Heart left ventricle (tissue), 16 donors: Measurements from ENCODE around the gene MRPL1. TPM values are rescaled to one million over a fixed set of nuclear protein-coding genes. Genes with fewer than 3 reads are reported as not detected.

Experiments
- ATAC-seq, 4 donors: fragments of 200-7000 bp; cut with Tn5 transposase; one replicate each; pipeline ENCODE4 v1.9.1; 2020 to 2022; ENCODE audit warnings: moderate library complexity in 4 of 4, mild to moderate bottlenecking in 3 of 4, moderate number of reproducible peaks in 1 of 4
- DNase-seq, 5 donors: peaks; one replicate each; pipeline ENCODE4 v3.0.0-alpha.2; 2020
- H3K27ac ChIP-seq, 12 donors: fragments of 200-600 bp; sonication (generic) in 4 of 12; one replicate each; pipeline versions ENCODE4 v1.5.0 to v1.8.0; 2016 to 2022; ENCODE audit warnings: mild to moderate bottlenecking in 2 of 12
- H3K27me3 ChIP-seq, 9 donors: fragments of 200-600 bp; sonication (generic) in 2 of 9; one replicate each; pipeline versions ENCODE4 v1.5.1 to v1.8.0; 2016 to 2022; ENCODE audit warnings: mild to moderate bottlenecking in 3 of 9
- H3K36me3 ChIP-seq, 9 donors: fragments of 200-600 bp; sonication (generic) in 2 of 9; one replicate each; pipeline versions ENCODE4 v1.5.0 to v1.8.0; 2018 to 2022; ENCODE audit warnings: mild to moderate bottlenecking in 2 of 9
- H3K4me1 ChIP-seq, 12 donors: fragments of 200-600 bp; sonication (generic) in 4 of 12; one replicate each; pipeline versions ENCODE4 v1.5.0 to v1.8.0; 2016 to 2022; ENCODE audit warnings: mild to moderate bottlenecking in 3 of 12
- H3K4me3 ChIP-seq, 12 donors: fragments of 200-600 bp; sonication (generic) in 4 of 12; one replicate each; pipeline versions ENCODE4 v1.5.0 to v1.8.0; 2017 to 2022; ENCODE audit warnings: mild to moderate bottlenecking in 9 of 12, moderate library complexity in 4 of 12
- H3K9me3 ChIP-seq, 12 donors: fragments of 200-600 bp; sonication (generic) in 4 of 12; one replicate each; pipeline versions ENCODE4 v1.5.0 to v1.8.0; 2016 to 2022; ENCODE audit warnings: mild to moderate bottlenecking in 1 of 12
- CTCF ChIP-seq, 12 donors: fragments of 200-600 bp; sonication (generic) in 4 of 12; IDR thresholded peaks; one replicate each; pipeline versions ENCODE4 v1.5.0 to v1.8.0; 2018 to 2022; ENCODE audit warnings: antibody characterized with exemption in 12 of 12, mild to moderate bottlenecking in 5 of 12
- POLR2A ChIP-seq, 2 donors: fragments of 450-650 bp; IDR thresholded peaks; one replicate each; pipeline ENCODE4 v1.6.1; 2017; ENCODE audit warnings: antibody characterized with exemption in 2 of 2, mild to moderate bottlenecking in 2 of 2, moderate library complexity in 2 of 2
- WGBS, 4 donors: extraction: QIAGEN DNeasy Blood & Tissue Kit in 2 of 4; methylation state at CpG; one replicate each; pipeline versions ENCODE4 v1.1.5 to v1.1.7; 2013 to 2018; 5-methylcytosine and 5-hydroxymethylcytosine counted together
- intact Hi-C, 10 donors: fragments of 100-400 bp; cut with DNase I; formaldehyde crosslinking; loops; one replicate each; pipeline versions ENCODE4 v1.11.1 to v1.14.2; 2022
- polyA plus RNA-seq, 2 donors: library from polyadenylated mRNA; stranded (reverse); fragments of 200-250 nt; gene quantifications; one replicate each; pipeline ENCODE4 v1.2.3, GENCODE V29; 2013
- total RNA-seq, 9 donors: library from RNA; depleted of rRNA in 2 of 9; stranded (reverse); fragments of >200 nt in 2 of 9; fragmentation: NEBNext Ultra II Directional in 3 of 9; extraction: Animal tissue kit (Norgen Biotek cat#: 25700) in 3 of 9; gene quantifications; one replicate each; pipeline versions ENCODE4 v1.1.0 to v1.2.4, GENCODE V29; 2016 to 2023
- donor health status: ischemic (EF 13 %, LVEDD 7.1; RV severe dilation, severe dysfunction).
- donor health status: healthy with polysubstance abuse.
- donor health status: DM: no; HTN: yes; CAD: no.
- donor health status: DM: no; HTN: no; CAD: no.
- donor health status: ischemic (EF 25% LVEDD 6.9; RV normal size, moderate dysfunction).
- donor health status: ischemic (EF 25% LVEDD 5.7; RV mildly dilated, moderate dysfunction).
- donor health status: healthy.
- donor health status: DM: yes; HTN: yes; CAD: no.
- donor health status: ischemic (EF 35%, LVEDD 5.7; RV mildly dilated, moderate dysfunction).
- donor health status: nonischemic (EF 11% LVEDD 7.7; RV severe dilation, severe dysfunction).
- donor health status: DM: yes; HTN: yes; CAD: no.
- donor health status: PGD.
- donor health status: ischemic (EF 29% LVEDD 5.4; RV normal size, mild dysfunction).
- donor health status: nonischemic (EF 23%, LVEDD 6.1; RV moderate dilation, normal function).

Gene MRPL1
- total and polyA plus RNA-seq, 11 donors, result 26.9 to 69.4 (median 40.2) TPM

- no peak for DNase-seq
- no peak for TF ChIP-seq POLR2A (IDR thresholded peaks at IDR 0.05)
- TF ChIP-seq CTCF (IDR thresholded peaks at IDR 0.05), result no peak
- intact Hi-C loops, result loop anchor here in 1 of 10 donors (5.0 to 10.0 kb wide), 2 partner anchors 63 to 106 kb away; partner anchors contain the start of gene CNOT6L
- peaks cover 0 to 22% (median 4%) of the 10 kb centered on the region in 12 donors for H3K4me1 ChIP-seq
- no peak for ATAC-seq
- H3K4me3 ChIP-seq, result no peak overlapping the region
- peak overlapping the region in 11 of 12 donors; percentile 30 to 80 (median 64) for H3K27ac ChIP-seq
- H3K36me3 ChIP-seq, result peaks cover 0 to 4% (median 0%) of the 10 kb centered on the region in 9 donors
- H3K27me3 ChIP-seq, result no peaks in the 10 kb centered on the region
- WGBS, 4 donors, result 78 to 83% (median 80%) methylated on average over 3 of the region's 3 CpGs
- peaks cover 0 to 6% (median 0%) of the 10 kb centered on the region in 12 donors for H3K9me3 ChIP-seq
Observed at GRCh38 chr4:77920371-77920770, 57.7 kb downstream of the MRPL1 start.

GRCh38 chr4:77921701-77922100 lies 59.1 kb downstream of the MRPL1 start:
- Histone ChIP-seq H3K4me3 (no peak overlapping the region), H3K27ac (peak overlapping the region; percentile 11 to 80 (median 68)), H3K36me3 (peaks cover 0 to 4% (median 0%) of the 10 kb centered on the region in 9 donors), H3K9me3 (peaks cover 0 to 14% (median 0%) of the 10 kb centered on the region in 12 donors), H3K27me3 (no peaks in the 10 kb centered on the region), H3K4me1 (peaks cover 0 to 22% (median 4%) of the 10 kb centered on the region in 12 donors)
- intact Hi-C loops, result loop anchor here in 1 of 10 donors (5.0 to 10.0 kb wide), 2 partner anchors 64 to 107 kb away; partner anchors contain the start of gene CNOT6L
- no peak for TF ChIP-seq POLR2A (IDR thresholded peaks at IDR 0.05)
- TF ChIP-seq CTCF (IDR thresholded peaks at IDR 0.05), result no peak
- ATAC-seq, result peak; percentile 53 to 81 (median 70)
- 58 to 68% (median 60%) methylated on average over 5 of the region's 5 CpGs for WGBS, 4 donors
- no peak for DNase-seq

GRCh38 chr4:77922158-77923094 lies 59.8 kb downstream of the MRPL1 start:
- Histone ChIP-seq H3K27me3 (no peaks in the 10 kb centered on the region), H3K4me1 (peaks cover 0 to 22% (median 4%) of the 10 kb centered on the region in 12 donors), H3K27ac (peak overlapping the region; percentile 11 to 80 (median 60)), H3K9me3 (peaks cover 0 to 14% (median 0%) of the 10 kb centered on the region in 12 donors), H3K4me3 (no peak overlapping the region), H3K36me3 (peaks cover 0 to 4% (median 0%) of the 10 kb centered on the region in 9 donors)
- DNase-seq (no peak), ATAC-seq (no peak)
- intact Hi-C loops, result loop anchor here in 1 of 10 donors (5.0 to 10.0 kb wide), 2 partner anchors 65 to 108 kb away; partner anchors contain the start of gene CNOT6L
- TF ChIP-seq CTCF (IDR thresholded peaks at IDR 0.05) (no peak), POLR2A (IDR thresholded peaks at IDR 0.05) (no peak)
- WGBS, 4 donors, result 91 to 96% (median 94%) methylated on average over 4 of the region's 4 CpGs
